Stimulated activated CD8-positive, alpha-beta memory T cell treated with anti-CD3 and anti-CD28 coated beads, Interleukin-7, amount 100 ng/mL, for 48 hours (primary cell): Measurements from ENCODE around the gene GGT1.
A peak's percentile ranks its signal among the peaks of the same experiment; 100 is the strongest.
"Not testable (repeated sequence)": the region's sequence is repeated elsewhere in the genome, so short reads cannot be mapped to it uniquely, and the experiment has no call there.

Source experiments
- DNase-seq, 2 donors: peaks; one replicate each; pipeline ENCODE4 v3.0.0-alpha.2; 2020; ENCODE audit warnings: low read depth in 1 of 2; ENCODE audit errors: extremely low read depth in 1 of 2

Gene GGT1

GRCh38 chr22:24602847-24603769 lies at the start of gene GGT1:
Gene GGT1 (plus strand): TSS chr22:24603193. CDS start chr22:24611082, 7,889 bp downstream.
- not testable (repeated sequence) for DNase-seq

GRCh38 chr22:24553597-24554312 lies 49.2 kb upstream of the GGT1 start:
- no peak for DNase-seq

- DNase-seq: peak; percentile 4 to 8
Observed at GRCh38 chr22:24554313-24555164, 48.5 kb upstream of the GGT1 start, which contains the start of gene GUCD1. Gene GUCD1 (minus strand): TSS chr22:24555138. CDS start chr22:24554991, 147 bp downstream.

GRCh38 chr22:24555165-24556039 lies 47.6 kb upstream of the GGT1 start, which contains the start of gene SNRPD3:
Gene SNRPD3 (plus strand): TSS chr22:24555999. CDS start chr22:24557675, 1,676 bp downstream.
- DNase-seq: peak; percentile 99 to 100

- no peak for DNase-seq
Observed at GRCh38 chr22:24559471-24559870, 43.5 kb upstream of the GGT1 start.

- no peak for DNase-seq
Observed at GRCh38 chr22:24563246-24563645, 39.7 kb upstream of the GGT1 start.

GRCh38 chr22:24564376-24565058 lies 38.5 kb upstream of the GGT1 start:
- no peak for DNase-seq

- no peak for DNase-seq
Observed at GRCh38 chr22:24565077-24565476, 37.9 kb upstream of the GGT1 start.

GRCh38 chr22:24566899-24567511 lies 36.0 kb upstream of the GGT1 start:
- DNase-seq: no peak

GRCh38 chr22:24567668-24568067 lies 35.3 kb upstream of the GGT1 start:
- DNase-seq: no peak

GRCh38 chr22:24571266-24571665 lies 31.7 kb upstream of the GGT1 start:
- no peak for DNase-seq

- DNase-seq: no peak
Observed at GRCh38 chr22:24576778-24577177, 26.2 kb upstream of the GGT1 start.

GRCh38 chr22:24578355-24579257 lies 24.4 kb upstream of the GGT1 start:
- no peak for DNase-seq

- no peak for DNase-seq
Observed at GRCh38 chr22:24579258-24579601, 23.8 kb upstream of the GGT1 start.

- no peak for DNase-seq
Observed at GRCh38 chr22:24580276-24580675, 22.7 kb upstream of the GGT1 start.

GRCh38 chr22:24582056-24582814 lies 20.8 kb upstream of the GGT1 start:
- no peak for DNase-seq
